SIG-M5 treated with dmso at 0.1 percent for 504 hours (cell line): ENCODE measurements around the gene WNT3A.

Experiments
- DNase-seq: peaks from one replicate; lab custom pipeline; 2025; ENCODE audit not compliant: unreplicated experiment; lab: John Stamatoyannopoulos, UW

Gene WNT3A

GRCh38 chr1:228066891-228067654 is 60.3 kb downstream of the WNT3A start:
- DNase-seq = no peak

GRCh38 chr1:228068359-228068758 is 61.6 kb downstream of the WNT3A start:
- DNase-seq = no peak

GRCh38 chr1:228070173-228070572 is 63.4 kb downstream of the WNT3A start:
- DNase-seq = no peak

GRCh38 chr1:228070851-228071250 is 64.1 kb downstream of the WNT3A start:
- no peak for DNase-seq

- DNase-seq = no peak
These were observed 65.2 kb downstream of the WNT3A start for GRCh38 chr1:228071839-228072657.

- no peak for DNase-seq
These were observed 65.9 kb downstream of the WNT3A start for GRCh38 chr1:228072658-228073043.

- DNase-seq = no peak
These were observed 66.5 kb downstream of the WNT3A start for GRCh38 chr1:228073061-228073856.

GRCh38 chr1:228073857-228074545 is 67.2 kb downstream of the WNT3A start:
- DNase-seq = no peak

GRCh38 chr1:228074954-228075730 is 68.3 kb downstream of the WNT3A start:
- DNase-seq = no peak

- DNase-seq = no peak
These were observed 69.0 kb downstream of the WNT3A start for GRCh38 chr1:228075801-228076271.

- no peak for DNase-seq
These were observed 70.1 kb downstream of the WNT3A start for GRCh38 chr1:228076796-228077430.

GRCh38 chr1:228077565-228078330 is 71.0 kb downstream of the WNT3A start:
- DNase-seq = no peak

GRCh38 chr1:228079013-228079412 is 72.2 kb downstream of the WNT3A start:
- DNase-seq = no peak

GRCh38 chr1:228079601-228080263 is 72.9 kb downstream of the WNT3A start:
- DNase-seq = no peak

- no peak for DNase-seq
These were observed 74.3 kb downstream of the WNT3A start for GRCh38 chr1:228081144-228081543.

GRCh38 chr1:228081578-228082213 is 74.9 kb downstream of the WNT3A start:
- peak; percentile 43 for DNase-seq

GRCh38 chr1:228082214-228082917 is 75.6 kb downstream of the WNT3A start, which contains the start of gene ARF1:
TSS of gene ARF1 (plus strand) at chr1:228082708. CDS start at chr1:228097115, 14,407 bp downstream.
- peak; percentile 91 for DNase-seq
